ENCODE results near the gene NEUROD4.
"Not testable (repeated sequence)": the region's sequence is repeated elsewhere in the genome, so short reads cannot be mapped to it uniquely, and the experiment has no call there.

NEUROD4 gene, protein sequence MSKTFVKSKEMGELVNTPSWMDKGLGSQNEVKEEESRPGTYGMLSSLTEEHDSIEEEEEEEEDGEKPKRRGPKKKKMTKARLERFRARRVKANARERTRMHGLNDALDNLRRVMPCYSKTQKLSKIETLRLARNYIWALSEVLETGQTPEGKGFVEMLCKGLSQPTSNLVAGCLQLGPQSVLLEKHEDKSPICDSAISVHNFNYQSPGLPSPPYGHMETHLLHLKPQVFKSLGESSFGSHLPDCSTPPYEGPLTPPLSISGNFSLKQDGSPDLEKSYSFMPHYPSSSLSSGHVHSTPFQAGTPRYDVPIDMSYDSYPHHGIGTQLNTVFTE

DNA sequence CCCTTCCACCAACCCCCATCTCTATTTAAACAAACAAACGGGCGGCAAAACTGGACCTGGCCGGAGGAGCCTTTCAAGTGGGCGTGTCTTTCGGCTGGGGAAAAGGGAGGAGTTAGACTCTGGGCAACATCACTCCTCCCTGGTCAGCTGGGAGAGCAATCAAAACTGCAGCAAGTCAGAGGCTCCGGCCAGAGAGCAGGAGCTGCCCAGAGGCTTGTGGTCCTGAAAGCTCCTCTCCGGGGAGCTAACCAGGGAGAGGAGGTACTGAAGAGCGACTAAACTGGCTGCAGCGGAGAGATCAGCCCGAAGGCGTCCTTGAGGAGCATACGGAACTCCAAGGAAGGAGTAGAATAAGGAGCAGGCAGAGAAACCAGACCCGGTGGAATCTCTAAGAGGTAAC, at the start of gene NEUROD4:
TSS of gene NEUROD4 (plus strand) at position 191 of the 400 bp plus-strand sequence. CDS start 6,466 bp downstream, outside the sequence.
- peak; percentile 82 for DNase-seq

DNA sequence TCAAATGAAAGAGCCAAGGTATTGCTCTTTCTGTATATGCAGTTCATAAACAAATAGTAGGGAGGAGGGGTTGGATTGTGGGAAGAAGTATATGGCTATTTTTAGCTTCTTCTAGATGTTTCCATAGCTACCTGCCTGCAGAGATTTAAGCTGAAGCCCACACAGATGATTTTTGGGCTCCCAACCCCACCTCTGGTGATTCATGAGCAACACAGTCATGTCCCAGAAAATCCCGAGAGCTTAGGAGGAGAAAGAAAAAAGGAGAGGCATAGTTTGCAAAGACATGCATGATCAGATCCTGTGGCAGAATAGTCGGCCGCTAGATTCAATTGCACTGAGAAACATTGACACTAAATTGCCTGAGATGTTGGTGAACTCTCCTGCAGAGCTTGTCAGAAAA, 49.0 kb upstream of the NEUROD4 start:
- DNase-seq: no peak

- DNase-seq: no peak
Measured at GRCh38 chr12:54973556-54973955, 46.2 kb upstream of the NEUROD4 start.

DNA sequence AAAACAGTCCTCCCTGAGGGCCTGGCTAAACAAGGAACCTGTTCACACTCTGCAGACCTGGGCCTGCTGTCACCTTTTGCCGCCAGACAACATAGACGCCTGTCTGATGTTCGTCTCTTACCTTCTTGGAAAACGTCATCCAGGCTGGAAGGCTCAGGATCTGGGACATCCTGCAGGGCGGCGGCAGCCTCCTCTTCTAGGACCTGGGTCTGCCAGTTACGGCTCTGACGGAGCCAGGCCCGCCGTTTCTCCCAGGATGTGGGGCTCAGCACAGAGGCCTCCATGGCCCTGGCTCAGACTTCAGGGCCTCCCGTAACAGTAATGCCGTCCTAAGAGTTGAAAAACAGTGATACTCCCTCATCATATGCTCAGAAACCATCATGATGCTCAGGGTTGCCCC, 45.5 kb upstream of the NEUROD4 start:
- DNase-seq: no peak

GRCh38 chr12:54975272-54975671, 44.5 kb upstream of the NEUROD4 start:
- DNase-seq: no peak

- DNase-seq: no peak
Measured at GRCh38 chr12:54975875-54976274, 43.9 kb upstream of the NEUROD4 start.

DNA sequence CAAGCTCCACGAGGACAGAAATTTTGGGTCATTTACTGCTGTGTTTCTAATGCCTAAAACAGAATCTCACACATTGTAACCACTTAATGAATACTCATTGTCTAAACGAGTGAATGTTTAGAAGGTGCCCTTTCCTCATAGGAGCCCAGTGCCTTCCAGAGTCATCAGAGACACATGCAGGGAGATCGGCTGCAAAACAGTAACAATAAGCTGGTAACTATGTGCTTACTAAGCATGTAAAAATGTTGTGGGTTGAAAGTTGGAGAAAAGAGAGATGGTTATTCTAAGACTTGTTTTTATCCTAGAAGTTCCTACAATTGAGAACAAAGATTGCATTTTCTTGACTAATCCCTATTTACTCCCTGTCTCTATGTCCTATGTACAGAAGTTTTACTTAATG, 42.6 kb upstream of the NEUROD4 start:
- DNase-seq: no peak

DNA sequence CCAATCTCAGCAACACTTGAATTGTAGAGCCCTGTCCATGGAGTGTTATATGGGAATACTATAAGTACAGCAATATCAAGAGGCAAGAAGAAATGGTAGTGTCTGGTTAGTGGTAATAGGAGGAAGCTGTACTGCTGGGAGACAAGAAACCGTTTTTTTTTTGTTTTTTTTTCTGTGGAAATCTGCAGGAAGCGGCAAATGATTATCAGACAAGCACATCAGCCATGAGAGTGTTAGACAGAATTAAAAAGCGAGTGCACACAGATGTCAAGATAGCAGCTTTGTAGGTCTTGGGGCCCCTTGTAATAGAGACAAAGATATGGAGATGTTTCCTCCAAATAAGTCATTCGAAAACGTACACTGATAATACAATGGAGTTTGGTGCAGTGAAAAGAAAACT, 41.9 kb upstream of the NEUROD4 start:
- DNase-seq: no peak

DNA sequence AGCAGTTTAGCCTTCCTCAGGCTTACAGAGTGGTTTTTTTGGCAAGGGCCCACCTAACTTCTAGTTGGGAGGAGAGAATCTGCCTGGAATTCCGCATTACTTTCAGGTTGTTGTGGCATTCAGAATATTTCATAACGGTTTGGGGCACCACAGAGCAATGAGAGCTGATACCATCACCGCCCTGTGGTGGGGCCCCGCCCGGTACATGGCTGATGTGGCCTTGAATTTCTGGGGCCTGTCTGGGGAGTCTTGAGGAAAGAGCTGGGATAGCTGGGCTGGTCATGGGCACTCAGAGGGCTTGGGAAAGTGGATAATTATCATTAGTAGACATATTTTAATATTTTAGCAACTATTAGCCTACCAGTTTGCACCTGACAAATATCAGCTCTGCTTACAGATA, 39.4 kb upstream of the NEUROD4 start:
- no peak for DNase-seq

GRCh38 chr12:54981796-54982195, 38.0 kb upstream of the NEUROD4 start:
- DNase-seq: no peak

- DNase-seq: no peak
Measured at GRCh38 chr12:54983536-54984101, 36.2 kb upstream of the NEUROD4 start.

DNA sequence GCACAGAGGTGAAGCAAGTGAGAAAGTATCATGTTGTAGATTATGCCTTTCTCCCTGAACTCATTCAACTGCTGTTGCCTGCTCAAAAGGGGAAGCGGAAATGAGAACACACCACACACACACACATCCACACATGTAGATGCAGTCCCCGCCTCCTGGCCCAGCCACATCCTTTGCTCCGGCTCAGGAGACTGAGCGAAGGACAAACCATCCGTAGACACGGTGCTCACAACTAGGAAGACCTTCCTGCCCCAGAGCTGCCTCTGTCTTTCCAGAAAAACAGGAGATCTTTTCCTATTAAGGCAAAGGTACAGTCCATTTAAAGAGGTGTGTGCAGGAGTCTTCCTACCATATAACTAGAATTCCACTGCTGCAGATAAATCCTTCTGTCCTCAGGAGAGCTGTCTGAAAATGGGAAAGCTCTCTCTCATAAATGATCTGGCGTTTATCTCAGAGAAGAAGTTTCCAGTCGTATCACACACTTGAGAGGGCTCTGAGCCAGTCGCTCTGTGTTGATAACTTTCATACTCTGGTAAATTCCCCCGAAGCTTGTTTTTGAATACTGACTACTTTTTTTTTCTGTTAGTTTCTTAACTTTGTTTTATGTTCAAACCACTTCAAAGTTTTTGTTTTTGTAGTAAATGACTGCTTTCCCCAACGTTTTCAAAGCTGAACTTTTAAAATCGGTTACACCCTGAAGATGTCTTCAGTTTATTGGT, 35.0 kb upstream of the NEUROD4 start, which contains the start of gene TESPA1:
TSS of gene TESPA1 (minus strand) at position 105 of the 719 bp plus-strand sequence. CDS start 10,200 bp downstream, outside the sequence.
- peak; percentile 52 for DNase-seq

DNA sequence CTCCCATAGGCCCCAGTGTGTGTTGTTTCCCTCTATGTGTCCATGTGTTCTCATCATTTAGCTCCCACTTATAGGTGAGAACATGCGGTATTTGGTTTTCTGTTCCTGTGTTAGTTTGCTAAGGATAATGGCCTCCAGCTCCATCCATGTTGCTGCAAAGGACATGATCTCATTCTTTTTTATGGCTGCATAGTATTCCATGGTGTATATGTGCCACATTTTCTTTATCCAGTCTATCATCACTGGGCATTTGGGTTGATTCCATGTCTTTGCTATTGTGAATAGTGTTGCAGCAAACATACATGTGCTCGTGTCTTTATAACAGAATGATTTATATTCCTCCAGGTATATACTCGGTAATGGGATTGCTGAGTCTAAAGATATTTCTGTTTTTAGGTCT, 33.0 kb upstream of the NEUROD4 start:
- not testable (repeated sequence) for DNase-seq

DNA sequence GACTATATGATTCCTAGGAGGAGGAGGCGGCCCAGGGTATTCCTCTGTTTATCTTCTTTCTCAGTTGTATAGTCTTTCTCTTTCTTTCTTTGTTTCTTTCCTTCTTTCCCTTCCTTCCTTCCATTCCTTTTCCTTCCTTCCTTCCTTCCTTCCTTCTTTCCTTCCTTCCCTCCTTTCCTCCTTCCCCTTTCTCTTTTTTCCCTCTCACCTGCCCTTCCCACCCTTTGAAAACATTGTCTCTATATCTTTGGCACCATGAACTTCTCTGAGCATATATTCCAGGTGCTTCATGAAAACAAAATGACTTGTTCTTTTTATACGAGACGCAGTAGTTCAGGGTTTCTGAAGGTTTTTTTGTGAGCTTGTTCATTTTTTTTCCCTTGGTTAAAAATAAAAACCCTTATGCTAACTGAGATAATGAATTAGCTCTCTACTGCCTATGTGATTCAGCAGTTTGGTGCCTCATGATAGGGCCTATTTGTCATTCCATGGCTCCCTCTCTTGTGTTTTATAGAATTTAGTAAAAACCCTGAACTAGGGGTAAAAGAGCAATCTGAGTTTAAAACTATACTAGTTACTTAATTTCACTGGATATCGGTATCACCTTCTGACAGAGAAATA, 32.1 kb upstream of the NEUROD4 start:
- no peak for DNase-seq

- peak; percentile 91 for DNase-seq
Measured at GRCh38 chr12:54988402-54989054, 31.2 kb upstream of the NEUROD4 start.

GRCh38 chr12:54989829-54990228, 29.9 kb upstream of the NEUROD4 start:
- no peak for DNase-seq

DNA sequence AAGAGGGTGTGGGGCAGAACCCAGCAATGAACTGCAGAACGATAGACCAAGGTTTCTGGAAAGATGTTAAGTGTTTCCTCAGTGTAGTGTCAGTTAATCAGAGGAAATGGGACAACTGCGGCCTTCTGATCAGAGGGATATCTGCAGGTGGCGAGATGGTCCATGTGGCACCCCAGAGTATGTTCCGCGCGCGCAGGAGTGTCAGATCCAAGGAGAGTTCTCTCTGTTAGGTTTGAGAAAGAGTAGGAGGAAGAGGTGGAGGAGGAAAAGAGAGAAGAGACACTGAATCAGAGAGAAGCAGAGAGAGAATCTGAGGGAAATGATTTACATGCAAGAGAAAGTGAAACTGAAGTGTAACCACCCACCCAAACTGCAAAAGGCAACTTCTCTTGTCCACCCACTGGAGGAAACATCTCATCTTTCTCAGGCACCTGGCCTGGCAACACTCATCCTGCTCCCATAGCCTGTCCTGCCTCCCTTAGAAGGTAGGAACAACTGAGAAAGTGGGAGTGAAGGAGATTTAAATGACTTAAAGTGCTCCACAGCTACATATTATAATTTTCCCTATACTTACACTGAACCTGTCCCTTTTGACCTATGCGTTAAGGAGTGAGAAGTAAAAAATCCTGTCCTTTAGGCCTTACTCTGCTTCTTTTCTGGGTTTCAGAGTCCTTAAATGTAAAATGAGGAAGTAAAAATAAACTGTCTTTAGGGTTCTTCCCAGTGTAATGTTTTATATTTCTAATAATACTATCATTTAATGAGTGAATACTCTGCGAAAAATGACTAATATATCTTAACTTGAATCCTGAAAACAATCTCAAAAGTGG, 28.4 kb upstream of the NEUROD4 start:
- DNase-seq: no peak

- DNase-seq: no peak
Measured at GRCh38 chr12:54991991-54992375, 27.8 kb upstream of the NEUROD4 start.

DNA sequence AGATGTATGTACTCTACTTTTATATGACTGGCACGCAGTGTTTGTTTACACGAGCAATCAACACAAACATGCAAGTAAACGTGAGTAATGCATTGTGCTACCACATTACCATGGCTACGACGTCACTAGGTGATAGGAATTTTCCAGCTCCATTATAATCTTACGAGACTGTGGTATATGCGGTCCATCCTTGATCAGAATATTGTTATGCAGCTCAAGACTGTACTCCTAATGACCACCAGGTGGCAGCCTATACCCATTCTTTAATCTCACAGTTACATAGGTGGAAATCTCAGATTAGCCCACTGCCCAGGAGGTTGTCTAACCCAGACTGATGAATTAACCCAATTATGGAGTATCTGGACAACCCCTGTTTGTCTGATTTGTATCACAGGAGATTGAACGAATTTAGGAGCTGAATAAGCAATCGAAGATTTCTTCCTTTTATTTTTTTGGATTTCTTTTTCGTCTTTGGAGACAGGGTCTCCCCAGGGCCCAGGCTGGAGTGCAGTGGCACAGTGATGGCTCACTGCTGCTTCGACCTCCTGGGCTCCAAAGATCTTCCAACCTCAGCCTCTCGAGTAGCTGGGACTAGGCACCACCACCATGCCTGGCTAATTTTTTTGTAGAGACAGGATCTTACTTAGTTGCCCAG, 26.5 kb upstream of the NEUROD4 start:
- DNase-seq: peak; percentile 56

DNA sequence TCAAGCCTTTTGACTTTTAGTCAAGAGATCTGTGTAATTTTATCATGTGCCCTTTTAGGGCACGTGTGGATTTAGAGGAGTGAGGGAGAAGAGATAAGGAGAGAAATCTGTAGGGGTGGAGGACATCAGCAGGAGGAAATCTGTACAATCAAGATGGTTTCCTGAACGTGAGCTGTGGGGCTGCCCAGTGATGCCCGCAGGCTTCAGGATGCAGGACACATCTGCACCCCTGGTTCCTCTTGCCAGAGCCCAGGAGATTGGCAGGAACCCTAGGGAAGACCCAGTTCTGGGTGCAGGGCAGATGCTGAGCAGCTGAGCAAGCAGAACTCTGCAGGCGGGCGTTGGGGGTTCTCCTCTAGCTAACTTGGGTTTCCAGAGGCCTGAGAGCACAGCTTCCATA, 23.6 kb upstream of the NEUROD4 start:
- DNase-seq: no peak

DNA sequence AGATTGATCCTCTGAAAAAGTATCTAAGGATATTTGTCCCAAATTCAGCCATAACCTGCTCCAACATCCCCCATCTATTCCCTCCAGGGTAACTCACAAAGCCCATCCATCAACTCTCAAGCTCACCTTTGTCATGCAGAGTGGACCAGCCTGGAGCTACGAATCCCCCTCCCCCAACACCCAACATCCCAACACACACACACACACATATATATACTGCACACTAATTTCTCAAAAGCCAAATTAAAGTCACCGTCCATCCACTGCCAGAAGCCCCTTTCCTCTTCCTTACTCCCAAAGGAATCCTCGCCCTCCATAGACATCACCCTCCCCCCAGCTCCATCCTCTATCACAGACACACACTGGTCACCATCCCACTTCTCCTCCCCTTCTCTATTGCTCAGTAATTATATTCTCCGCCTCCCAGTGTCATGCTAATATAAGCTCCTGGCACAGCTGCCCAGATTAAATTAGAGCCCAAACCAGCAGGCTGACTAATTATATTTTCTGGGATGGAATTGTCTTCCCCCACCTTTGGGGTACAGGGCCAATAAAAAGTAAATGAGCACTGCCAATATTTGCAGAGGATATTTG, 21.7 kb upstream of the NEUROD4 start:
- no peak for DNase-seq
